Ishikawa (cell line): ENCODE results near the gene BDNF.

ENCODE experiments used
- CEBPB ChIP-seq: IDR thresholded peaks from 2 replicates; pipeline ENCODE4 v1.6.1; 2012
- CREB1 ChIP-seq: IDR thresholded peaks from 2 replicates; pipeline ENCODE4 v1.6.1; 2012; ENCODE audit warnings: low read depth
- EGR1 ChIP-seq: IDR thresholded peaks from 2 replicates; pipeline ENCODE4 v1.6.1; 2012
- EP300 ChIP-seq: IDR thresholded peaks from 2 replicates; pipeline ENCODE4 v1.6.1; 2012; ENCODE audit warnings: borderline replicate concordance
- FOXM1 ChIP-seq: IDR thresholded peaks from 2 replicates; pipeline ENCODE4 v1.6.1; 2012; ENCODE audit warnings: low read depth, borderline replicate concordance
- MAX ChIP-seq: IDR thresholded peaks from 2 replicates; pipeline ENCODE4 v1.6.1; 2012
- NFIC ChIP-seq: IDR thresholded peaks from 2 replicates; pipeline ENCODE4 v1.6.1; 2012
- RAD21 ChIP-seq: IDR thresholded peaks from 2 replicates; pipeline ENCODE4 v1.6.1; 2012; ENCODE audit warnings: low read depth
- TAF1 ChIP-seq: IDR thresholded peaks from 2 replicates; pipeline ENCODE4 v1.6.1; 2012; ENCODE audit warnings: low read depth, mild to moderate bottlenecking
- TCF12 ChIP-seq: IDR thresholded peaks from 2 replicates; pipeline ENCODE4 v1.6.1; 2012; ENCODE audit warnings: low read depth
- TEAD4 ChIP-seq: IDR thresholded peaks from 2 replicates; pipeline ENCODE4 v1.6.1; 2012
- YY1 ChIP-seq: IDR thresholded peaks from 2 replicates; pipeline ENCODE4 v1.6.1; 2012; ENCODE audit warnings: low read depth
- ZBTB7A ChIP-seq: IDR thresholded peaks from 2 replicates; pipeline ENCODE4 v1.6.1; 2012; ENCODE audit warnings: low read depth
- TF ChIP-seq, protein P1 (sequence below): IDR thresholded peaks from 2 replicates; pipeline ENCODE4 v1.6.1; 2012; ENCODE audit warnings: low read depth, mild to moderate bottlenecking
- TF ChIP-seq, protein P2 (sequence below): IDR thresholded peaks from 2 replicates; pipeline ENCODE4 v1.6.1; 2012

Gene BDNF

DNA sequence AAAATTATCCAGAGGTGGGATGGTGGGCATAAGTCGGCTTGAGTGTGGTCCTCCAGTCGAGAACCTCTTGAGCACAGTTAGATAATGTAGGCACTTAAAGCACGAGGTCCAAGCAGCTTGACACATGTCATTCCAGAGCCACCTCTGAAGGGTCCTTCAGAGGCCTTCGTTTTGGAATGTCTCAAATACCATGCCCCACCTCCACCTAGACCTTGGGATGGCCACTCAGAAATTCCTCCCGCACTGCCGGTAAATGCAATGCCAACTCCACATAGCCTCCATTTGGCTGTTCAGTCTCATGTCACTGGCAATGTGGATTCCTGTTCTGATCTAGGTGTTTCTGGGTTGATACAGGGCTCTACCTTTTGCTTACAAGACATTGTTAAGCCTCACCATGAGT, 43.9 kb downstream of the BDNF start:
- TF ChIP-seq, protein P1, sequence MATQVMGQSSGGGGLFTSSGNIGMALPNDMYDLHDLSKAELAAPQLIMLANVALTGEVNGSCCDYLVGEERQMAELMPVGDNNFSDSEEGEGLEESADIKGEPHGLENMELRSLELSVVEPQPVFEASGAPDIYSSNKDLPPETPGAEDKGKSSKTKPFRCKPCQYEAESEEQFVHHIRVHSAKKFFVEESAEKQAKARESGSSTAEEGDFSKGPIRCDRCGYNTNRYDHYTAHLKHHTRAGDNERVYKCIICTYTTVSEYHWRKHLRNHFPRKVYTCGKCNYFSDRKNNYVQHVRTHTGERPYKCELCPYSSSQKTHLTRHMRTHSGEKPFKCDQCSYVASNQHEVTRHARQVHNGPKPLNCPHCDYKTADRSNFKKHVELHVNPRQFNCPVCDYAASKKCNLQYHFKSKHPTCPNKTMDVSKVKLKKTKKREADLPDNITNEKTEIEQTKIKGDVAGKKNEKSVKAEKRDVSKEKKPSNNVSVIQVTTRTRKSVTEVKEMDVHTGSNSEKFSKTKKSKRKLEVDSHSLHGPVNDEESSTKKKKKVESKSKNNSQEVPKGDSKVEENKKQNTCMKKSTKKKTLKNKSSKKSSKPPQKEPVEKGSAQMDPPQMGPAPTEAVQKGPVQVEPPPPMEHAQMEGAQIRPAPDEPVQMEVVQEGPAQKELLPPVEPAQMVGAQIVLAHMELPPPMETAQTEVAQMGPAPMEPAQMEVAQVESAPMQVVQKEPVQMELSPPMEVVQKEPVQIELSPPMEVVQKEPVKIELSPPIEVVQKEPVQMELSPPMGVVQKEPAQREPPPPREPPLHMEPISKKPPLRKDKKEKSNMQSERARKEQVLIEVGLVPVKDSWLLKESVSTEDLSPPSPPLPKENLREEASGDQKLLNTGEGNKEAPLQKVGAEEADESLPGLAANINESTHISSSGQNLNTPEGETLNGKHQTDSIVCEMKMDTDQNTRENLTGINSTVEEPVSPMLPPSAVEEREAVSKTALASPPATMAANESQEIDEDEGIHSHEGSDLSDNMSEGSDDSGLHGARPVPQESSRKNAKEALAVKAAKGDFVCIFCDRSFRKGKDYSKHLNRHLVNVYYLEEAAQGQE, result no peak
- TF ChIP-seq, protein P2, sequence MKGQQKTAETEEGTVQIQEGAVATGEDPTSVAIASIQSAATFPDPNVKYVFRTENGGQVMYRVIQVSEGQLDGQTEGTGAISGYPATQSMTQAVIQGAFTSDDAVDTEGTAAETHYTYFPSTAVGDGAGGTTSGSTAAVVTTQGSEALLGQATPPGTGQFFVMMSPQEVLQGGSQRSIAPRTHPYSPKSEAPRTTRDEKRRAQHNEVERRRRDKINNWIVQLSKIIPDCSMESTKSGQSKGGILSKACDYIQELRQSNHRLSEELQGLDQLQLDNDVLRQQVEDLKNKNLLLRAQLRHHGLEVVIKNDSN, result no peak
- no peak for TF ChIP-seq CREB1
- TF ChIP-seq NFIC, result no peak
- TF ChIP-seq TCF12, result no peak

GRCh38 chr11:27653990-27654758, 46.1 kb downstream of the BDNF start:
- TF ChIP-seq MAX (no peak), CEBPB (no peak), EP300 (no peak), FOXM1 (no peak), ZBTB7A (no peak), NFIC (no peak), TCF12 (no peak), EGR1 (no peak), CREB1 (no peak), RAD21 (no peak), TEAD4 (no peak), TAF1 (no peak), YY1 (no peak)
- TF ChIP-seq, protein P1, result no peak
- TF ChIP-seq, protein P2, result no peak

GRCh38 chr11:27651711-27652110, 48.5 kb downstream of the BDNF start:
- TF ChIP-seq ZBTB7A (no peak), TEAD4 (no peak), RAD21 (no peak), TAF1 (no peak), YY1 (no peak), CEBPB (no peak), CREB1 (no peak), EP300 (no peak), EGR1 (no peak), MAX (no peak), TCF12 (no peak), FOXM1 (no peak), NFIC (no peak)
- TF ChIP-seq, protein P2, result no peak
- TF ChIP-seq, protein P1, result no peak

GRCh38 chr11:27650988-27651387, 49.3 kb downstream of the BDNF start:
- no peak for TF ChIP-seq CEBPB
- TF ChIP-seq YY1, result no peak
- TF ChIP-seq ZBTB7A, result no peak
- no peak for TF ChIP-seq EP300
- TF ChIP-seq FOXM1, result no peak
- TF ChIP-seq MAX, result no peak
- TF ChIP-seq TEAD4, result no peak
- no peak for TF ChIP-seq NFIC
- TF ChIP-seq TCF12, result no peak
- TF ChIP-seq, protein P2, result no peak
- no peak for TF ChIP-seq EGR1
- TF ChIP-seq, protein P1, result no peak
- TF ChIP-seq RAD21, result no peak
- TF ChIP-seq TAF1, result no peak
- no peak for TF ChIP-seq CREB1
